Endodermal cell (in vitro differentiated cells): ENCODE data around the gene MOSPD3. TPM values are rescaled to one million over a fixed set of nuclear protein-coding genes. Genes with fewer than 3 reads are reported as not detected.

Experiments used
- DNase-seq: peaks from one replicate; pipeline ENCODE4 v3.0.0-alpha.2; 2017
- H3K27ac ChIP-seq: 2 replicates; pipeline ENCODE4 v1.5.1; 2013; ENCODE audit warnings: mild to moderate bottlenecking, low read depth, low read length, moderate library complexity
- H3K27me3 ChIP-seq: 2 replicates; pipeline ENCODE4 v1.6.1; 2013; ENCODE audit warnings: mild to moderate bottlenecking, low read length, moderate library complexity; ENCODE audit not compliant: insufficient read depth, control insufficient read depth, poor library complexity, severe bottlenecking
- H3K36me3 ChIP-seq: 2 replicates; pipeline ENCODE4 v1.7.0; 2013; ENCODE audit warnings: mild to moderate bottlenecking, low read length, moderate library complexity; ENCODE audit not compliant: control insufficient read depth, insufficient read depth
- H3K4me1 ChIP-seq: one replicate; pipeline ENCODE4 v1.7.0; 2013; ENCODE audit warnings: low read length; ENCODE audit not compliant: control insufficient read depth, insufficient read depth
- H3K4me3 ChIP-seq: 2 replicates; pipeline ENCODE4 v1.5.1; 2013; ENCODE audit warnings: mild to moderate bottlenecking, low read length, moderate library complexity
- H3K9ac ChIP-seq: 2 replicates; pipeline ENCODE4 v1.6.1; 2013; ENCODE audit warnings: mild to moderate bottlenecking, low read length, moderate library complexity; ENCODE audit not compliant: poor library complexity, severe bottlenecking; ENCODE audit errors: extremely low read depth
- H3K9me3 ChIP-seq: 2 replicates; pipeline ENCODE4 v1.6.1; 2013; ENCODE audit warnings: mild to moderate bottlenecking, low read length, moderate library complexity; ENCODE audit not compliant: control insufficient read depth
- H3K27ac Mint-ChIP-seq: 2 replicates; pipeline ENCODE4 v1.8.0; 2020; ENCODE audit warnings: mixed read lengths
- H3K27me3 Mint-ChIP-seq: 2 replicates; pipeline ENCODE4 v1.8.0; 2021; ENCODE audit warnings: mild to moderate bottlenecking, mixed read lengths; ENCODE audit not compliant: insufficient read depth
- H3K36me3 Mint-ChIP-seq: 2 replicates; pipeline ENCODE4 v1.8.0; 2020; ENCODE audit warnings: low read depth, mixed read lengths
- H3K4me1 Mint-ChIP-seq: 2 replicates; pipeline ENCODE4 v1.8.0; 2020; ENCODE audit warnings: mixed read lengths
- H3K4me3 Mint-ChIP-seq: 2 replicates; pipeline ENCODE4 v1.8.0; 2020; ENCODE audit warnings: mild to moderate bottlenecking, moderate library complexity, mixed read lengths
- H3K9me3 Mint-ChIP-seq: 2 replicates; pipeline ENCODE4 v1.8.0; 2020; ENCODE audit warnings: mild to moderate bottlenecking, mixed read lengths
- WGBS, 2 experiments: methylation state at CpG; one replicate each; pipeline versions ENCODE4 v1.1.5 to v1.1.7; 2013; ENCODE audit warnings: missing lambda C conversion rate in 2 of 2, mixed read lengths in 1 of 2; ENCODE audit not compliant: insufficient coverage in 1 of 2, insufficient read length in 1 of 2; 5-methylcytosine and 5-hydroxymethylcytosine counted together
- total RNA-seq, 2 donors: library from RNA; stranded (reverse); fragmentation: NEBNext Ultra II Directional in 1 of 2; extraction: Animal tissue kit (Norgen Biotek cat#: 25700) in 1 of 2; gene quantifications; 2 replicates in 1 of 2; 3 replicates in 1 of 2; pipeline ENCODE4 v1.2.1, GENCODE V29; 2021
- TF ChIP-seq, protein P1 (sequence below): fragments of 200-600 bp; sonication (generic); conservative IDR thresholded peaks from 2 replicates; pipeline ENCODE4 v1.5.0; 2021; ENCODE audit warnings: antibody characterized with exemption, mild to moderate bottlenecking

Gene MOSPD3
- total RNA-seq, 2 donors from 2014 or later = 19.8 to 25.5 TPM

DNA sequence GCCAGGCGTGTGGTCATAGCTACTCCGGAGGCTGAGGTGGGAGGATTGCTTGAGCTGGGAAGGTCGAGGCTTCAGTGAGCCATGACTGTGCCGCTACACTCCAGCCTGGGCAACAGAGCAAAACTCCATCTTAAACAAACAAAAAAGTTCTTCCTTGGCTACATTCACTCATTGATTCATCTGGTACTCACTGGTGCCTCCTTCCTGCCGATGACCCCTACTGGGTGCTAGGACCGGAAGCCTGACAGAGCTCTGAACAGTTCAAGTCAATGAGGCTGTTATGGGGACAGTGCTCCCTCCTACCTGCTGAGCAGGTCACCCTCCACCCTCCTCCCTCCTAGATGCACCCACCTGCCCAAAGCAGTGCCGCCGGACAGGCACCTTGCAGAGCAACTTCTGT is 5.2 kb upstream of the MOSPD3 start:
- WGBS, 2 experiments = 94 to 97% methylated on average over 6 to 8 of the region's 8 CpGs
- H3K4me3 Mint-ChIP-seq = no peak overlapping the region

DNA sequence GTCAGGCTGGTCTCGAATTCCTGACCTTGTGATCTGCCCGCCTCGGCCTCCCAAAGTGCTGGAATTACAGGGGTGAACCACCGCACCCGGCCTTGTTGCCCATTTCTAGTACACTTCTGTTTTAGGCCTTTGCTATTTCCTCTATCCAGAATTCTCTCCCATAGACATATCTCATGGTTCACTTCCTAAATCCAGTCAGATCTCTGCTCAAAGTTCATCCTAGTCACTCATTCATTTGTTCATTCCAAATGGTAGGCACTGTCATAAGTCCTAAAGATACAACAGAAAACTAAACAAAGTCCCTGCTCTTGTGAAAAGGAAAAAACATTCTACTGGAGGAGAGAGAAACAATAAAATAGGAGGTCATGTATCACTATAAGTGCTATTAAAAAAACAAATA is 2.4 kb upstream of the MOSPD3 start:
- Histone ChIP-seq H3K27ac (no peak overlapping the region), H3K9me3 (no peaks in the 10 kb centered on the region), H3K27me3 (peaks cover 16% of the 10 kb centered on the region), H3K4me1 (peaks cover 5% of the 10 kb centered on the region), H3K9ac (no peak overlapping the region), H3K36me3 (no peaks in the 10 kb centered on the region), H3K4me3 (no peak overlapping the region)
- Mint-ChIP-seq H3K9me3 (no peaks in the 10 kb centered on the region), H3K27me3 (peaks cover 23% of the 10 kb centered on the region), H3K4me3 (no peak overlapping the region), H3K4me1 (peaks cover 9% of the 10 kb centered on the region), H3K27ac (no peak overlapping the region), H3K36me3 (peaks cover 2% of the 10 kb centered on the region)
- TF ChIP-seq, protein P1, sequence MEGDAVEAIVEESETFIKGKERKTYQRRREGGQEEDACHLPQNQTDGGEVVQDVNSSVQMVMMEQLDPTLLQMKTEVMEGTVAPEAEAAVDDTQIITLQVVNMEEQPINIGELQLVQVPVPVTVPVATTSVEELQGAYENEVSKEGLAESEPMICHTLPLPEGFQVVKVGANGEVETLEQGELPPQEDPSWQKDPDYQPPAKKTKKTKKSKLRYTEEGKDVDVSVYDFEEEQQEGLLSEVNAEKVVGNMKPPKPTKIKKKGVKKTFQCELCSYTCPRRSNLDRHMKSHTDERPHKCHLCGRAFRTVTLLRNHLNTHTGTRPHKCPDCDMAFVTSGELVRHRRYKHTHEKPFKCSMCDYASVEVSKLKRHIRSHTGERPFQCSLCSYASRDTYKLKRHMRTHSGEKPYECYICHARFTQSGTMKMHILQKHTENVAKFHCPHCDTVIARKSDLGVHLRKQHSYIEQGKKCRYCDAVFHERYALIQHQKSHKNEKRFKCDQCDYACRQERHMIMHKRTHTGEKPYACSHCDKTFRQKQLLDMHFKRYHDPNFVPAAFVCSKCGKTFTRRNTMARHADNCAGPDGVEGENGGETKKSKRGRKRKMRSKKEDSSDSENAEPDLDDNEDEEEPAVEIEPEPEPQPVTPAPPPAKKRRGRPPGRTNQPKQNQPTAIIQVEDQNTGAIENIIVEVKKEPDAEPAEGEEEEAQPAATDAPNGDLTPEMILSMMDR = no peak
- no peak for DNase-seq
- 94 to 98% methylated on average over 5 of the region's 5 CpGs for WGBS, 2 experiments

More for the DNA sequence above, 5.2 kb upstream of the MOSPD3 start:
- Histone ChIP-seq H3K4me3 (no peak overlapping the region), H3K27ac (no peak overlapping the region), H3K9ac (no peak overlapping the region), H3K9me3 (no peaks in the 10 kb centered on the region), H3K27me3 (peaks cover 18% of the 10 kb centered on the region), H3K36me3 (no peaks in the 10 kb centered on the region), H3K4me1 (peaks cover 5% of the 10 kb centered on the region)
- TF ChIP-seq, protein P1 = no peak
- no peak for DNase-seq
- Mint-ChIP-seq H3K4me1 (peaks cover 18% of the 10 kb centered on the region), H3K27me3 (peaks cover 28% of the 10 kb centered on the region), H3K27ac (no peak overlapping the region), H3K9me3 (no peaks in the 10 kb centered on the region), H3K36me3 (no peaks in the 10 kb centered on the region)

DNA sequence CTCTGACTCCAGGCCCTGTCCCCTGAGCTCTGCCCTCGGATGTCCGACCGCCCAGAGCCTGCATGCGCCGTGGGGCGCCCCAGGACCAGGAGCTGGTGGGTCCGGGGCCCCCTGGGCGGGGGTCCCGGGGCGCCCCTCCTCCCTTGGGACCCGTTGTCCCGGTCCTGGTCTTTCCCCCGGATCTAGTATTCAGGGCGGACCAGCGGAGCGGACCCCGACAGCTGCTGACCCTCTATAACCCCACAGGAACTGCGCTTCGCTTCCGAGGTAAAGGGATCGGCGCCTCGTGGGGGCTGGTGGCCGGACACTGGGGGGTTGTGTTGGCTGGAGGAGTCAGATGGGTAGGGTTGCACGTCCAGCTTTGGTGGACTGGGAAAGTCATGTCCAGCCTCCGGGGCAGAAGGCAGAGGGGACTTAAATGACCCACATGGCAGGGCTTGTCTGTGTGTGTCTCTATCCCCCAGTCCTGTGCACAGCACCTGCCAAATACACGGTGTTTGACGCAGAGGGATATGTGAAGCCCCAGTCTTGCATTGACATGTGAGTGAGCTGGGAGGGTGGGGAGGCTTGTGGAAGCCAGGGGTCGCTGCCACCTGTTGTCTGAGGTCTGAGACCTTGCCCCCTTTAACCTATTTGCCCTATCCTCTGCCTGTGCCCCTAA is 520 bp downstream of the MOSPD3 start:
- Histone ChIP-seq H3K9me3 (no peaks in the 10 kb centered on the region), H3K36me3 (no peaks in the 10 kb centered on the region), H3K27ac (no peak overlapping the region), H3K27me3 (no peaks in the 10 kb centered on the region), H3K4me1 (no peaks in the 10 kb centered on the region), H3K4me3 (peak overlapping the region; percentile 91), H3K9ac (peak overlapping the region; percentile 13)
- Mint-ChIP-seq H3K9me3 (no peaks in the 10 kb centered on the region), H3K27ac (no peak overlapping the region), H3K27me3 (no peaks in the 10 kb centered on the region), H3K4me1 (peaks cover 6% of the 10 kb centered on the region), H3K4me3 (peak overlapping the region; percentile 80), H3K36me3 (peaks cover 2% of the 10 kb centered on the region)
- TF ChIP-seq, protein P1 = peak; percentile 72
- peak; percentile 74 for DNase-seq
- WGBS, 2 experiments = 7 to 10% methylated on average over 13 to 29 of the region's 29 CpGs
